Calu3 (cell line): ENCODE data around the gene HGFAC. TPM values are rescaled to one million over a fixed set of nuclear protein-coding genes. Genes with fewer than 3 reads are reported as not detected.

Experiments
- BruUV-seq: library from RNA; stranded (reverse); fragments of 400-500 nt; replicated peaks from 2 replicates; lab custom pipeline; 2021; lab: Mats Ljungman, UMichigan
- CTCF ChIA-PET: fragments of 300-600 bp; sonication (Branson Sonifier 250); formaldehyde crosslinking; loops from one replicate; lab custom pipeline; 2022; ENCODE audit warnings: antibody characterized with exemption; lab: Charles Lee
- DNase-seq: peaks from one replicate; pipeline ENCODE4 v3.0.0; 2022
- H3K27ac Mint-ChIP-seq: one replicate; pipeline ENCODE4 v1.8.0; 2022; ENCODE audit warnings: mixed read lengths; ENCODE audit not compliant: unreplicated experiment
- H3K27me3 Mint-ChIP-seq: one replicate; pipeline ENCODE4 v1.8.0; 2022; ENCODE audit warnings: mixed read lengths; ENCODE audit not compliant: unreplicated experiment
- H3K36me3 Mint-ChIP-seq: one replicate; pipeline ENCODE4 v1.8.0; 2022; ENCODE audit warnings: mild to moderate bottlenecking, moderate library complexity, mixed read lengths; ENCODE audit not compliant: insufficient read depth, unreplicated experiment
- H3K4me1 Mint-ChIP-seq: one replicate; pipeline ENCODE4 v1.8.0; 2022; ENCODE audit warnings: mild to moderate bottlenecking, low read depth, mixed read lengths; ENCODE audit not compliant: unreplicated experiment
- H3K4me3 Mint-ChIP-seq: one replicate; pipeline ENCODE4 v1.8.0; 2022; ENCODE audit warnings: mild to moderate bottlenecking, low read depth, moderate library complexity, mixed read lengths; ENCODE audit not compliant: unreplicated experiment
- H3K9me3 Mint-ChIP-seq: one replicate; pipeline ENCODE4 v1.8.0; 2022; ENCODE audit warnings: low read depth, mixed read lengths; ENCODE audit not compliant: unreplicated experiment
- intact Hi-C: fragments of 100-400 bp; cut with micrococcal nuclease; formaldehyde crosslinking; loops from one replicate; pipeline ENCODE4 v1.10.0; 2022; ENCODE audit not compliant: unreplicated experiment
- total RNA-seq: library from RNA; stranded (reverse); gene quantifications from 2 replicates; pipeline ENCODE4 v1.2.3, GENCODE V29; 2022
- TF ChIP-seq, protein P1 (sequence below): fragments of 200-600 bp; IDR thresholded peaks from one replicate; pipeline ENCODE4 v1.8.0; 2022; ENCODE audit warnings: antibody characterized with exemption; ENCODE audit not compliant: unreplicated experiment

HGFAC gene
- total RNA-seq, 1 experiment from 2014 or later, result not detected

DNA sequence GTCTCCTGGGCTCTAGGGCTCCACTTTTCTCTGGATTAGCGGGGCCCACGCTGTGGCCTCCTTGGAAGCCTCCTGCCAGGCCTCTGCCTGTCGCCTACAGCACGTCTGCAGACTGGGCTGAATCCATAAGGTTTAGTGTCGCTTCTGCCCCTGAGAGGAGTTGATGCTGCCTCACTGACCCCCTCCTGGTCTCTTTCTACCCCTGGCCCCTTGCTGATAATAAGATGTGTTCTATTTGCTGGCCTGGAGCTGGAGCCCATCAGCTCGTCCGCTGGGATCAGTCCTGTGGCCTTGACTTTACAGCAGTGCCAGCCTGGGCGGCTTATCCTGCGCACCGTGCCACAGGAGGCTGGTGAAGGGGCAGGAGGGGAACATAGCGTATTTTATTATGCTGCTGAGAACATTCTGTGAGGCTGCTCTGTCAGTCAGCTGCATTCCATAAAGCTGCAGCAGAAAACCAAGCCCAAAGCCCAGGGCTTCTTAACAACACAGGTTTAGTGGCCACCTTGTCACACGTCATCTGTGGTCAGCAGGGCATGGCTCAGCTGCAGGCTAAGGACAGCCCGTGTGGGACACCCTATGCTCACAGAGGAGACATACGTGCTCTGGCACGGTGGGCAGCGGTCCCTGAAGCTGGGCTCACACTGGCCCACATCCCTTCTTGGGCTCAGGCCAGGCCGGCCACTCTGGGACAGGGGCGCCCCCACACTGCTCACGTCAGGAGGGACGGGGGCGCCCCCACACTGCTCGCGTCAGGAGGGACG is 29.3 kb upstream of the HGFAC start:
- no peaks in the 10 kb centered on the region for H3K4me1 Mint-ChIP-seq
- CTCF ChIA-PET, result no interaction called here
- no peaks in the 10 kb centered on the region for H3K9me3 Mint-ChIP-seq
- BruUV-seq, result no TSS peak
- intact Hi-C loops, result no loop called here
- TF ChIP-seq, protein P1, sequence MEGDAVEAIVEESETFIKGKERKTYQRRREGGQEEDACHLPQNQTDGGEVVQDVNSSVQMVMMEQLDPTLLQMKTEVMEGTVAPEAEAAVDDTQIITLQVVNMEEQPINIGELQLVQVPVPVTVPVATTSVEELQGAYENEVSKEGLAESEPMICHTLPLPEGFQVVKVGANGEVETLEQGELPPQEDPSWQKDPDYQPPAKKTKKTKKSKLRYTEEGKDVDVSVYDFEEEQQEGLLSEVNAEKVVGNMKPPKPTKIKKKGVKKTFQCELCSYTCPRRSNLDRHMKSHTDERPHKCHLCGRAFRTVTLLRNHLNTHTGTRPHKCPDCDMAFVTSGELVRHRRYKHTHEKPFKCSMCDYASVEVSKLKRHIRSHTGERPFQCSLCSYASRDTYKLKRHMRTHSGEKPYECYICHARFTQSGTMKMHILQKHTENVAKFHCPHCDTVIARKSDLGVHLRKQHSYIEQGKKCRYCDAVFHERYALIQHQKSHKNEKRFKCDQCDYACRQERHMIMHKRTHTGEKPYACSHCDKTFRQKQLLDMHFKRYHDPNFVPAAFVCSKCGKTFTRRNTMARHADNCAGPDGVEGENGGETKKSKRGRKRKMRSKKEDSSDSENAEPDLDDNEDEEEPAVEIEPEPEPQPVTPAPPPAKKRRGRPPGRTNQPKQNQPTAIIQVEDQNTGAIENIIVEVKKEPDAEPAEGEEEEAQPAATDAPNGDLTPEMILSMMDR, result no peak
- H3K27me3 Mint-ChIP-seq, result no peaks in the 10 kb centered on the region
- no peak overlapping the region for H3K27ac Mint-ChIP-seq
- DNase-seq, result no peak
- no peaks in the 10 kb centered on the region for H3K36me3 Mint-ChIP-seq
- no peak overlapping the region for H3K4me3 Mint-ChIP-seq

DNA sequence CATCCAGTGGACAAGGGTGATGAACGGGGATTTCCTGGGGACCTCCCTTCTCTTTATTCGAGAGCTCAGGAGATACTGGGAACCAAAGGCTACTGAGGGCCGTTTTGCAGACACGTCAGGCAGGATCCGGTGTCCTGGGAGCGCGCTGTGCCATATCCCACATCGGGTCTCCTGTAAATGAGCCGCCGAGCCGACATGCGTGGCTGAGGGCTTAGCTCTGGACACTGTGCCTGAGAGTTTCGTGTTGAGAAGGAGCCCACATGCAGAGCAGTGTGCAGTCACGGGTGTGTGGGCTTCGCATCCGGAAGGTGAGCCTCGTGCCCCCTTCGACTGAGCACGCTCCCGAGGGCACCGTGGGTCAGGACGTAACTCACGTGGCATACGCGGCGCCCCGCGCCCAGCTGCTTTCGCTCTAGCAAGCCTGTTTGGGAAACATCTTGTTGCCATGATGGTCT is 28.5 kb upstream of the HGFAC start:
- H3K4me3 Mint-ChIP-seq, result no peak overlapping the region
- TF ChIP-seq, protein P1, result no peak
- H3K27me3 Mint-ChIP-seq, result no peaks in the 10 kb centered on the region
- intact Hi-C loops, result no loop called here
- no peak for DNase-seq
- no peak overlapping the region for H3K27ac Mint-ChIP-seq
- no peaks in the 10 kb centered on the region for H3K4me1 Mint-ChIP-seq
- no TSS peak for BruUV-seq
- CTCF ChIA-PET, result no interaction called here
- H3K9me3 Mint-ChIP-seq, result no peaks in the 10 kb centered on the region
- H3K36me3 Mint-ChIP-seq, result no peaks in the 10 kb centered on the region

DNA sequence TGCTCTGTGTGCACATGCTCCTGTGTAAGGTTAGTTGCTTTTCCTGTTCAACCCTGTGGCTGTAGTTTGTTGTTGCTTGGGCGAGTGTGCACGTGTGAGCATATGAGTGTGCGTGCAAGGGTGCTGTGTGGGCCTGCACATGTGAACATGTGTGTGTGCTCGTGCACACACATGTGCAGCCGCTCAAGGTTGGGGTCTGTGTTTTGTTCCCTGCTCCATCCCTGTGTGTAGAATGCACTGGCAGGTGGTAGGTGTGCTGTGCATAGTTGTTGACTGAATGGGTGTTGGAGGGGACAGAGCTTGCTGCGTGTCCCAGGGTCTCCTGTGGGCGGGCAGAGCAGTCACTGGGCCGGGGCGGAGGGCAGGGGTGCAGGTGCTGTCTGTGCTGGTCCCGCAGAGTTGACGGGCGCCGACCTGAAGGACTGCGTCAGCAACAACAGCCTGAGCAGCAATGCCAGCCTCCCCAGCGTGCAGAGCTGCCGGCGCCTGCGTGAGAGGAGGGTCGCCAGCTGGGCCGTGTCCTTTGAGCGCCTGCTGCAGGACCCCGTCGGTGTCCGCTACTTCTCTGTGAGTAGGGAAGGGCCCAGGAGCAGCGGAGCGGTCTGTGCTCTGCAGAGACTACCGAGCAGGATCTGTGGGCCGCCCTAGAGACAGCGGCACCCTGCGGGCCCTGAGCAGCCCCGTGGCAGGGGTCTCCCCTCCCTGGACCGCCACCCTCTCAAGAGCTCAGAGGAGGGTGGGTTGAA is 27.9 kb upstream of the HGFAC start:
- intact Hi-C loops, result no loop called here
- no peak overlapping the region for H3K27ac Mint-ChIP-seq

DNA sequence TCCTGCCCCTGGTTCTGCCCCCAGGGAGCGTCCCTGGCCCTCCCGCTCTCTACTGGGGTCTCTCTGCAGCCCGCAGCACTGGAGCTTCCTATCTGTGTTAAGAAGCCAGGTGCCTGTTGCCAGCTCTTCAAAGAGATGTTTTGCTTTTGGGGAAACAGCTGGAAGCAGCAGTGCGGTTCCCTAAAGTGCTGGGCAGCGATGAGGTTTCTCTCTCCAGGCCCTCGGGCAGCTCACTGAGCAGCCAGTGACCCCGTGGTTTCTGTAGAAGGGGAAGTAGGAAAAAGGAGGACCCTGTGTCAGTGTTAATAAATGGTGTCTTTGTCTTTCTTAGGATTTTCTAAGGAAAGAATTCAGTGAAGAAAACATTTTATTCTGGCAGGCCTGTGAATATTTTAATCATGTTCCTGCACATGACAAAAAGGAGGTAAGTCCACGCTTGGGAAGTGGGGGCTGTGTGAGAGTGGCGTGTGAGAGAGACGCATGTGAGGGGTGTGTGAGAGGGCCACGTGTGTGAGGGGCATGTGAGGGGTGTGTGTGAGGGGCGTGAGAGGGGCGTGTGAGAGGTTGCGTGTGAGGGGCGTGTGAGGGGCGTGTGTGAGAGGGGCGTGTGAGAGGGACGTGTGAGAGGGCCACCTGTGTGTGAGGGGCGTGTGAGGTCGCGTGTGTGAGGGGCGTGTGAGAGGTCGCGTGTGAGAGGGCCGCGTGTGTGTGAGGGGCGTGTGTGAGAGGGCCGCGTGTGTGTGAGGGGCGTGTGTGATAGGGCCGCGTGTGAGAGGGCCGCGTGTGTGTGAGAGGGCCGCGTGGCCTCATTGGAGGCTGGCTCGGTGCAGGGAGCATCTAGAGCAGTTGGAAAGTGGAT is 27.1 kb upstream of the HGFAC start:
- Mint-ChIP-seq H3K27me3 (no peaks in the 10 kb centered on the region), H3K4me1 (no peaks in the 10 kb centered on the region), H3K27ac (no peak overlapping the region), H3K9me3 (no peaks in the 10 kb centered on the region), H3K4me3 (no peak overlapping the region), H3K36me3 (no peaks in the 10 kb centered on the region)
- TF ChIP-seq, protein P1, result no peak
- intact Hi-C loops, result no loop called here
- CTCF ChIA-PET, result no interaction called here
- DNase-seq, result no peak
- no TSS peak for BruUV-seq

More for the DNA sequence above, 27.9 kb upstream of the HGFAC start:
- no peak for DNase-seq
- no peaks in the 10 kb centered on the region for H3K9me3 Mint-ChIP-seq
- CTCF ChIA-PET, result no interaction called here
- no peaks in the 10 kb centered on the region for H3K4me1 Mint-ChIP-seq
- no peaks in the 10 kb centered on the region for H3K36me3 Mint-ChIP-seq
- BruUV-seq, result no TSS peak
- TF ChIP-seq, protein P1, result no peak
- H3K27me3 Mint-ChIP-seq, result no peaks in the 10 kb centered on the region
- no peak overlapping the region for H3K4me3 Mint-ChIP-seq
